Measurements from ENCODE around the gene C1orf21.

The C1orf21 gene

DNA sequence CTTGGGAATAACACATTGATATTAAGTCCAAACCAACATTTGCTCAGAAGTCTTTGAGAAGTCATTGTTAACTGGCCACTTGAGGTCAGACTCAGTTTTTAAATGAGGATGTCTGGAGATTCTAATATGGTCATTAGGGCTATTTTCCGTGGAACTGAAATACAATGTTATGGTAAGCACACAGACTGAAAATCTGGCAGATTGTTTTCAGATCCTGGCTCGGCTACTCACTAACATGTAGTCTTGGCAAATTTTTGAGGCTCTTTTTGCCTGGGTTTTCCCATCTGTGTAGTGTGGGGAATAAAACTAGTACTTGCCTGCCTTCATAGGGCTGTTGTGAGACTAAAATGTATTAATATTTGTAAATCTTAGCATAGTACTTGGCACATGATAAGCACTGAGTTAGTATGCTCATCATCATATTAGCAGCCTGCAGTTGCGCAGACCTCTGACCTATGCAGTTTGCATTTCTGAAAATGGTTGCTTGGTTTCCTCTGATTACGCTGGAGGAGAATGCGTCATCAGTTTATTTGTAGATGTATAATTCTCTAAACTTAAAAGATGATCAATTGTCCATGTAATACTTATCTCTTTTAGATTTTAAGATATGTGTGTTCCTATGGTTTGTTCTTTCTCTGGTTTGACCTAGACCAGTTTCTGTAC lies 100.8 kb downstream of the C1orf21 start:
- DNase-seq: no peak

DNA sequence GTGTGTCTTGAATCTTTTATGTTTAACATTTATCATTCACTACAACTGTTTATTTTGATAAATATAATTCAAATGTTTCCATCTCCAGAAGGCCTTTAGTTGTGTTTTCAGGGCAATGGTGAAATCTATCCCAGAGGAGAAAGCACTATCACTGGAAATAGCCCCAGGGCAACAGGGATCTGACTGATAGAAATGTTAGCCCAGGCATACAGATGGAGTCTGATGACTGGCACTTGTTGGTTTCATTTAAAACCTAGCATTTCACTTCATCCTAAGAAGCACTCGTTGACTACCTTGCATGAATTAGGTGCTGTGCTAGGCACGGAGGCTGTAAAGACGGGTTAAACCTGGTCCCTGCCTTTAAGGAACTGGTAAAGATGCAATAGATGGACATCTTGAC lies 103.1 kb downstream of the C1orf21 start:
- DNase-seq: no peak

DNA sequence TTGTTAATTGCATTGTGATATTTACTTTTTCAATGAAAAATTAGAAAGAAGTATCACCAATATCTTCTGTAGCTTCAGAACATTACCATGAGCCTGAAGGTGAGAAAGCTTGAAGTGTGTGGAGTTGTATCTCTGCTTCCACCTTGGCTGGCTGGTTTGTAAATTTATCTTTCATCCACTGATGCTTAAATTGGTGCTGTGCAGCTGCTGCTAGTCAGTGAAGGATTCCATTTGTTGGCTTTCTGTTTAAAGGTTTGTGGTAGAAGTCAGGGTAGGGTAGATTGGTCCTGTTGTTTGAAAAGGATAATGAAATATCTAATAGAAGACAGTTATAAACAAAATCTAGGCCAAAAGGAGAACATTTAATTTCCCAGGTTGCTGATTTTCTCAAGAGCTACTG lies 105.7 kb downstream of the C1orf21 start:
- DNase-seq: no peak

DNA sequence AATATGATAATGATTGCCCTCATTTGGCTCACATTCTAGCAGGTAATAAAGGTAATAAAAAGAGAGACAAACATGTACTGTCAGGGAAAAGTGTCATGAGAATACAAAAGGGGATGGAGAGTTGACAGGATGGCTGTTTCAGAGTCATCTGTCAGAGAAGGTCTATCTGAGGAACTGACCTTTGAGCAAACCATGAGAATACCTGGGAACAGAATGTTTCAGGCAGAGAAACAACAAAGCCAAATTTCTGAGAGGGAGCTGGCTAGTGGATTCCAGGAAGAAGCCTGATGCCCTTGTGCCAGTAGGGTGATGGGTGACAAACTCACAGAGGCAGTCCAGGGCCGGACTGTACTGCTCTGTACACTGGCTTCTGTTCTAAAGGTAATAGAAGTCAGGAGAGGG lies 107.2 kb downstream of the C1orf21 start:
- no peak for DNase-seq

DNA sequence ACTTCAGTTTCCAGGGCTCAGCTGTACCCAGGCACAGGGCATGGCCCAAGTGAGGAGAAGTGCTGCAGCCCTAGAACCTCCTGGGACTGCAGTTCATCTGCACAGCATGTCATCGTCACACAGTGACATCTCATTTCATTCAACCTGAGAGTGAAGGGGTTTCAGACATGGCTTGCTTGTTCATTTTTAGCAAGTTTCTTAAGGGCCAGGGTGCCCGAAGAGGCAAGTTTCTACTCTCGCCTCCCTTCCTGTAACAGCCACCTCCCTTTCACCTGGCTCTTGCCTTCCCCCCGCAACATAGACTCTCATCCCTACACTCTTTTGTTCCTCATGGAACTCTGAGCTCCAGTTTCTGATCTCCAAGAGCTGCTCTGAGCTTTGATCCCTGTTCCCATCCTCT lies 108.1 kb downstream of the C1orf21 start:
- DNase-seq: no peak

DNA sequence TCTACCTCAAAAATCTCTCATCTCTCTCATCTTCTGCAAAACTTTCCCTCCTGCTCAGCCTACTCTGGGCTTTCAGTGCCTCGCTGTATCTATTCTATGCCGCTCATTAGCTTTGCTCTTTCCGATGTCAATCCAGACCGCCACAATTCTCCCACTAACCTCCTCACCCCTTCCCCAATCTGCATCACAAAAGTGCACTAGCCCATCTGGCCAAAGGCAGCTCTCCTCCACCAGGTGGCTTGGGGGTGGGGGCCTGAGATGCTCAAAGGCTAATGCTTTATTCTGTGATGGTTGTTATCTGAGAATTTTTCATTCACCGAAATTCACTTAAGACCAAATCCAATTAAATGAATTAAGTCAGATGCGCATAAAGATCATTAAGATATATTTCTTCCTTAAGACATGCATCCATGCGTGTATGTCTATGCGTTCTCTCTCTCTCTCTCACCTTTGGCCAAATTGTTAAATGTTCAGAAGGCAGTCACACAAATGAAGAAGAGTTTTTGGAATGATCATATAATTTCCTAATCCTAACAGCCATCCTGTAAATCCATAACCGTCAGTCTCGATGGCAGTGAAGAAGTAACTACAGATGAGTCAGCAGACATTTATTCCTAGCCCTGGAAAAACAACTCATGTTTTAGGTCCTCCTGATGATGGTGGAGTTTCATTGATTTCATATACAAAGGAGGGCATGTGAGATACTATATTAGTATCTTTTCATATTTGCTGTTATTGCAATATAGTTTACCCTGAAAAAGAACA lies 111.3 kb downstream of the C1orf21 start:
- DNase-seq: no peak

DNA sequence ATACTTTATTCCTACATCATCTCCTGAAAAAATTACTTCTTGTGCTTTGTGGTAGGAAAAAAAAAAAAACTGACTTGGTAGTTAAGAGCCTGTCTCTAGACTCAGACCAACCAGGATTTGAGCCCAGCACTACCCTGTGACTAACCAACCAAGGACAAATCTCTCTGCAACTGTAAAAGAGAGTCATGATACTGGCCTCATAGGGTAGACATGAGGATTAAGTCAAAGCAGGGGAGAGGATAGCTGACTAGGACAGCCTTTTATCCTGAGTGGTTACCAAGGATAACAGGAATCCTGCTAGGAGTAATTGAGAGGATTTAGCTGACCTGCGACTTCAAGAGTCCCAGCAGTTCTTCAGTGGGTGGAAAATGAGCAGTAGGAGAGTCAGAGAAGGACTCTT lies 112.8 kb downstream of the C1orf21 start:
- no peak for DNase-seq

DNA sequence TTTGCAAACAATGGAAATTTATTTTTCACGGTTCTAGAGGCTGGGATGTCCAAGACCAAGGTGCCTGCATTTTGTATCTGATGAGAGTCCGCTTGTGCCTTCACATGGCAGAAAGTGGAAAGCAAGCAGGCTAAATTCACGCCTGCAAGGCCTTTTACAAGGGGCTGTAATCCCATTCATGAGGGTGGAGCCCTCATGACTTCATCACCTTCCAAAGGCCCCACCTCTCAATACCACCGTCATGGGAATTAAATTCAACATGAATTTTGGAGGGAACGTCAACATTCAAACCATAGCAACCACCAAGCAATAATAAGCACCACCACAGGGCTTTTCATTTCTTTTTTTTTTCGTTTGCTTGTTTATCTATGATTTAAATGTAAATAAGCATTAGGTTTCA lies 115.3 kb downstream of the C1orf21 start:
- no peak for DNase-seq

DNA sequence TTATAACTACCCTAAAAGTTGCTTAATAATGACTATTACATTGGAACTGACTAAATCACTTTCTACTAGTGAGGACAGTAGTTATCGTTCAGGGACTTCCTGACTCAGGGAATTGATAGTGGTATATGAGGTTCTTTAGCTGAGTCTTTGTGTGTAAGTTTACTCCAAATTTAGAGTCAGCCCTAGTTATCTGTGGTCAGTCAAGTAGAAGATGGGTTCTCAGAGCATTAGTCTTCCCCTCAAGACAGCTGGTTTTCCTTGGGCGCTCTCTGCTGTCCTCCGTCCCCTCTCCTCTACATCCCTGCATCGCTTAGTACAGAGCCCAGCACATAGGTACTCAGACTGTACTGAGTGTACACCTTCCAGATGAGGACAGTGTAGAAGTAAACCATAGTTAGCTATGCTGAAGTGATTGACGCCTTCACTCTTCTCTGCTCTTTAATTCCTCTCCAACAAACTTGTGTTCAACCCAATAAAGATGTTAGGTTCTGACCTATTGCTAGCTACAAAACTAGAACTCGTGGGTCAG lies 116.5 kb downstream of the C1orf21 start:
- no peak for DNase-seq

DNA sequence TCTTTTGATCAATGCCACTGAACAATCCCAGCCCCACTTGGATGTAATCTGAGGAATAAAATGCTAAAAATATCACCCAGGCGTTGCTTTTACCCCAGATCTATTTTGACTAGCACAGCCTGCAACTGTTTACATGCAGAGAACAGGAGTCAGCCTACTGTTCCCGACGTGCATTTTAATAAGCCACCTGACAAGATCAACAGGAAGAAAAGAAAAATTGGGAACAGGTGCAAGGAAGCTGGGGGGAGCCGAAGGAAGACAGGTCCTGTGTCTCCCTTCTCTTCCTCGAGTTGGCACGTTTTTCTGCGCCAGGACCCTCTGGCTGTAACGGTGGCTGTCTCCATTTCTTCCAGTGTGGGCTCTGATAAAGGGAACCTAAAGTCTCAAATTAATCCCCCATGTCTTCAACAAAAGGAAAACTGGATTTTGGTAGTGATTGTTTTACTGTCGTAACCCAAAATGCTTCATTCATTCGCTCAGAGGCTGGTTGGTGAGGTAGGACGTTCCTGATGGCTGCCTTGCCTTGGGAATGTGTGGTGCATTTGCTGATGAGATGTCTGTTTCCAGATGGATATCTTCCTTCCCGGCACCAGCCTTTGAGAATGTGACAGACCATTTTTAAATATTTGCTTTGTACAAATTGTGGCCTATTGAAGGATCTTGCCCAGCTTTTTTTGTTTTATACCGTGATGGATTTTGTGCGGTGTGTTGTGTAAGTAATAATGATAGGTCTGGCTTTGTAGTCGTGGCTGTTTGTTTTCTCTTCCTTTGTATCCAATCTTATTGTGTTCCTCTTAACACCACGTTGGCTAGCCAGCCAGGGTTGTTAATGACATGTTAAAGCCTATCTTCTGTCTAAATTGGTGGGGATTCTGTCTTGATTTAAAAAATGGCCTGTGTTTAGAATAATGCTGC lies 117.5 kb downstream of the C1orf21 start:
- DNase-seq: no peak

DNA sequence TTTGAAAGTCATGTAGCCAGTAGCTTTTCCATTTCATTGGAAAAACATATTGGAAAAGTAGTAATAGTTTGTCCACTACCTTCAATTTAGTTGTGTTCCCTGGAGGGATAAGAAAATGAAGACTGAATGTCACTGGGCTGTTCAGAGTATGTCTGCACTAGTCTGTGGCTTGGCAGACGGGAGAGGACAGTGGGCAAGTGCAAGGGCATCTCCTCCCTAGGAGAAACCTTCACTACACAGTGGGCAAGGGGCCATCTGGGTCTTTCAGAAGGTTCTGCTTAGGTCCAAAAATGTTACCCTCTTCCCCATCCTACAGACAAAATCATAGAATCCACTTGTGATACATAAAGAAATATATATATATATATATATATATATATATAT lies 118.1 kb downstream of the C1orf21 start:
- DNase-seq: no peak

DNA sequence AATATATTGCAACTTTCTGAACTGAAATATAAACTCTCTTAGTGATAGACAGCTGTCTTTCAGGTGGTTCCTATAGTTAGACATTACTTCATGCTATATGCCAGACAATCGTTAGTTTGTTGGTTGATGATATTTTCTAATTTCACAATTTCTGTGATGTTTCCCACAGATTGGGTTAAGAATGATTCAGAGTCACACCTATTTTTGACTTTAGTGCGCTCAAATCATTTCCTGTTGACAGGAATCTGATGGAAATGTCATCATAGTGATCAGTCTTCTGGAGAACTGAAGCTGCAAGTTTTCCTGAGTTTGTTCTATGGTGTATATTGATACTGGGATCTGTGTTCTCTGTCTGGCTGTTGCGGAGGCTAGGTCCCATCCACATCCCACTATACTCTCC lies 119.7 kb downstream of the C1orf21 start:
- no peak for DNase-seq

DNA sequence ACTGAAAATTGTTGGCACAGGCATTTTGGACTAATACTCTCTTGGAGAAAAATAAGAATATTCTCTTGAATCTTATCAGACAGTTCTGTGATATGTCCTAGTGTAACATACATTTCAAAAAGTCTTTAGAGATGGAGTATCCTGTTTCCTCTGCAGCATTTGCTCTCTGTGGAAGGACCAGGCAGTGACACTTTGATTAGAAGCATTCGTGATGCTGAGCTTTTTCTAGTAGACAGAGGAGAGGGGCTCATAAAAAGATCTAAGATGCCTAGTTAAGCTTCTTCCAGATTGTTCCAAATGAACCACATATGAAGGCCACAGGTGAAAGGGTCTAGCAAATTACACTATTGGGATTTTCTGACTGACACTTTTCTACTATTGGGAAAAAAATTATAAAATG lies 120.3 kb downstream of the C1orf21 start:
- no peak for DNase-seq

DNA sequence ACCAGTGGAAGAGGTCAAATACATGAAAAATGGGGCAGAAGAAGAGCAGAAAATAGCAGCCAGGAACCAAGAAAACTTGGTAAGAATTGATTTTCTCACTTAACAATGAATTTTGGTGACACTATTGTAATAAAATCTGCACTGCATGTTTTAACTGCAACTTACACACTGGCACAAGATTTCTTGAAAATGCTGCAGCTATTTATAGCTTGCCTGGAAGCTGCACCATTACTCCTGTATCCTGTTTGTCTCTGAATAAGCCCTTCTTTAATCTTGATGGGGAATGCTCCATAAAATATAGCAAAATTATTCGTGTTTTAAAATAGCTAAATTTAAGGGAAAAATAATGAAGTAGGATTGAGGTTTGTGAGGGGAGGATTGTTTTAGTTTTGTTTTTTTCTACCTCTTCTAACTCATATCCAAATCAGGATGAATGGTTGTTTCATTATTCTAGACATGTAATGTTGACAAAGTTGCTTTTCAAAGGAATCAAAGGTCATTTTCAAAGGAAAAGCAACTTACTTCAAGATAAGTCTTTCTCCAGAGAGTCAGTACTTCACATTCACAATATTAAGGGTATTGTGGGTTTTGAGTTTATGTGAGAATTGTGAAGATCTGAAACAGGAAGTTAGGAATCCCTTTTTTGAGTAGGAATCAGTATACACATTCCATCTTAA lies 120.9 kb downstream of the C1orf21 start:
- DNase-seq: no peak

DNA sequence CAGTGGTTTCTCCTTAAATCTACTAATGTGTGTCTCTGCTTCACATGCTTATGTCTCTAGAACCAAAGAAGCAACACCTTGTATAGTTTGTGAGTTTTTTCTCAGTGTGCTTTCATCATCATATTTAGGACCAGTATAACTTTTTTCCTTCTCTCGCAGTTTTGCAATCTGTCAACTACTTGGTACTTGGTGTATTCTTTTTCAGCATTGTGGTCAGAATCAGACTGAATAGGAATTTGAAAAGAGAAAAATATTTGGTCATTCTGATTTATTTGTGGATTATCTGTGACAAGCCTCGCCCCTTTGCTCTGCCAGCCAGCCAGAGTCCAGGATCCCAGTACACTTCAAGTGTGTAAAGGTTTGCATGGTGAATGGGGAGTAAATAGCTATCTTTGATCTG lies 122.3 kb downstream of the C1orf21 start:
- no peak for DNase-seq

DNA sequence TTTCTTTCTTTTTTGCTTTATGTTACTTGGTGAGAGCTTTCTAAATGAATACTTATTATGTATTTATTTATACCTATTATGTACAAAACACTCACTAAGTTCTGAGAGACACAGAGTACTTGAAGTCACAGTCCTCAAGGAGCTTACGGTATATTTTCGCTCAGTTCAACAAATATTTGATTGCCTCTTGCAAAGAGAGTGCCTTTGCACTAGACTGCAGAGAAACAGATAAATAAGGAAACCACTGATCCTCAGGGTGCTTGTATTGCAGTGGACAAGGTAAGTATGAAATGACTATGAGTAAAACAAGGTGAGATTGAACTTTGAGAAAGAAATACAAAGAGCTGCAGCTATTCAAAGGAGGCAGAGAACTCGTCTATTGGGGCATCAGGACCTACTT lies 123.3 kb downstream of the C1orf21 start:
- DNase-seq: no peak

DNA sequence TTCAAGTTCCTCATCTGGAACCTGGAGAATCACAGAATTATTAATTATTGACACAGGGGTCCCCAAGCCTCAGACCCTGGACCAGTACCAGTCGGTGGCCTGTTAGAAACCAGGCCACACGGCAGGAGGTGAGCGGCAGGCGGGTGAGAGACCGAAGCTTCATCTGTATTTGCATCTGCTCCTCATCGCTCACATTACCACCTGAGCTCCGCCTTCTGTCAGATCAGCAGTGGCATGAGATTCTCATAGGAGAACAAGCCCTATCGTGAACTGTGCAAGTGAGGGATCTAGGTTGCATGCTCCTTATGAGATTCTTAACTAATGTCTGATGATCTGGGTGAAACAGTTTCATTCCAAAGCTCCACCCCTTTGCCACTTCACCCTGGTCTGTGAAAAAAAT lies 125.9 kb downstream of the C1orf21 start:
- DNase-seq: no peak

DNA sequence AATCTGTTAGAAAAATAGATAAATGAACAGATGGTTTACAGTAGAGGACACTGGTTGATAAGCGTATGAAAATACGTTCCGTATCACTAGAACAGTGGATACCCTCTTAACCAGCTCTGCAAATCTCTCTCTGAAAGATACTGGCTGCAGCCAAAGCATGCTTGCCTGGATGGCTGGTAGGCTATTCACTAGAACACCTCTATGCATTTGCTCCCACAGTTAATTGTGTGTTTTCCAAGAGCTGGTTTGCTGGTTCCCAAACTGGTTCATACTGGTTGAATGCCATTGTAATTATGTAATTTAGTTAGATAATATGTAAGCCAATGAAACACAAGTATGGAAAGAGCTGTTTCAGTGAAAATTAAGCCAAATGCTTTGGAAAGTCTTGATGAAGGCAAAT lies 126.6 kb downstream of the C1orf21 start:
- no peak for DNase-seq

DNA sequence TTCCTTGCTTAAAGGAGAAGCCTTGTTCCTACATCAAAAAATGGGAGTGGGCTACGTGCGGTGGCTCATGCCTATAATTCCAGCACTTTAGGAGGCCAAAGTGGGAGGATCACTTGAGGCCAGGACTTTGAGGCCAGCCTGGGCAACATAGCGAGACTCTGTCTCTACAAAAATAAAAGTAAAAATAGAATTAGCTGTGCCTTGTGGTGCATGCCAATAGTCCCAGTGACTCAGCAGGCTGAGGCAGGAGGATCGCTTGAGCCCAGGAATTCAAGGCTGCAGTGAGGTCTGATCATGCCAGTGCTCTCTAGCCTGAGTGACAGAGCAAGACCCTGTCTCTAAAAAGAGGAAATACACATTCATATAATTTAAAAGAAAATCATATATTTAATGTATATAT lies 127.1 kb downstream of the C1orf21 start:
- DNase-seq: no peak

DNA sequence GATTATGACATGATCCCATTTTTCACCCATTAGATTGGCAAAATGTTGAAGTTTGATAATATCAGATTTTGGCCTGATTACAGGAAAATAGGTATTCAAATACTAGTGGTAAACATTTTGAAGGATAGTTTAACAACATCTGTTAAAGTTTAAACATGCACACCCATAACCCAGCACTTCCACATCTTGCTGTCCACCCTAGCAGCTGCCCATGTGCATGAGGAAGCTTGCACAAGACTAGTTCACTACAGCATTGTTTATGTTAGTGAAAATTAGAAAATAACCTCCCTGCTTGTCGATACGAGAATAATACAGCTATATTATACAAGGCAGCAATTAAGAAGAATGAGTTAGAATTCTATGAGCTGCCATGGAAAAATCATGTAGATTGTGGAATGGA lies 127.6 kb downstream of the C1orf21 start:
- DNase-seq: no peak

DNA sequence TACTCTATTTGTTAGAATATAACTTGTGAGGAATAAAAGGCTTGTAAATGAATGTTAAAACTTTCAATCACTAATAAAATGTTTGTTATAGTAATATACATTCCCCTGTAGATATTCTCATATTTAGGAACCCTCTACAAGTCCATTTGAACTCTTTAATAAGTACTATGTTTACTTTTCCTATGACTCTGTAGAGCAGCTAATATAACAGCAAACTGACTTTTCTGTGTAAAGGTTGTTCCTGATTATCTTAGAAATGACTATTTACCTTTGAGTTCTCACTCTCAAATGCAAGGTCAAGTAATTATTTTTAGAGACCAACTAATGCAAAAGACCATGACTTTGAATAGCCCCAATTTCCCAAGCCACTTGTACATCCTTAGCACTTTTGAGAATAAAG lies 130.3 kb downstream of the C1orf21 start:
- no peak for DNase-seq

DNA sequence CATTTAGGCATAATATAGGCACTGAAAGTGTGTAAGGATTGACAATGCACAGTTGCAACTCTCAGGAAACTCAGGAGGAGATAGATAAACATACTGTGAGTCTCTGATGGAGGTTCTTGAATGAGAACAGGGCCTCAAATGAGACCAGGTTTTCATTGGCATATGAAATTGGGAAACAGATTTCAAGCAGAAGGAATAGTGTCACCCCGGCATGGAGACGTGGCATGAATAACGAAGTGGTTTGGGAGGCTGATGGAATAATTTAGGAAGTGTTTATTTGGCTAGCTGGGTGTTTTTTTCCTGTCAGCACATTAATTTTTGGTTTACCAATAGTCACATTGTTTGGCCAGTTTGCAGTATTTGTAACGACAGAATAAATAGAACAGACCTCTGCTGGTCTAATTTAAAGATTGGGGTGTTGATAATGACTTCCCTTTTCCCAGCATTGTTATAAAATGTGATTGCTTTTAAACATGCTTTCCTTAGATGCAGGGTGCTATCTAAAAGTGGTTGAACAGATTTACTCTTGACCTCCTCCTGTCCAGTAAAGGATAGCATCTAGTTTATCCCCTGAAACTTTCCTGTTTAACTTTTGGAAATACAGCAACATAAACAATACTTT lies 132.0 kb downstream of the C1orf21 start:
- DNase-seq: no peak

DNA sequence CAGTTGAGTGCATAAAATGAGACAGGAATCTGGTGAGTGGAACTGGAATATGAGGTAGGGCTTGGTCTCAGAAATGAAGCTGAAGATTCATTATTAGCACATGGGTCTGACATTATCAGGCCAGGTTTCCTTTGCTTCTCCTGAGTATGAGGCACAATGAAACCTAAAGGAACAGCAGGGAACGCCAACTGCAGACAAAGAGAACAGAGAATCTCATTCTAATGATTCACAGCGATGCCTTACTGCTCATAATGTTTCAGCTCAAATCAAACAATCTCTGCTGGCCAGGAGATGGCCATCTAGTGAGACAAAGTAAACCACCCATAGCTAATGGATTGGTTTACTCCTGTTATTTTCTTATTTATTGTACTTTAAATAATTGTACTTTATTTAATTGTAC lies 133.5 kb downstream of the C1orf21 start:
- DNase-seq: no peak
